Prostate gland (tissue), 2 donors: Measurements from ENCODE around the gene PIK3IP1. TPM values are rescaled to one million over a fixed set of nuclear protein-coding genes. Genes with fewer than 3 reads are reported as not detected.
A peak's percentile ranks its signal among the peaks of the same experiment; 100 is the strongest.

Source experiments
- DNase-seq: peaks from one replicate; pipeline ENCODE4 v3.0.0-alpha.2; 2019; ENCODE audit warnings: low spot score
- H3K27ac ChIP-seq, 2 donors: fragments of 200-600 bp; sonication (generic); 2 replicates each; pipeline ENCODE4 v1.5.1; 2017 to 2019
- H3K27me3 ChIP-seq: fragments of 200-600 bp; sonication (generic); replicated peaks from 2 replicates; pipeline ENCODE4 v1.5.1; 2019; ENCODE audit not compliant: insufficient read depth
- H3K36me3 ChIP-seq, 2 donors: fragments of 200-600 bp; sonication (generic); 1 replicate in 1 of 2; 2 replicates in 1 of 2; pipeline versions ENCODE4 v1.5.1 to v1.8.1; 2017 to 2019
- H3K4me1 ChIP-seq: fragments of 200-600 bp; sonication (generic); replicated peaks from 2 replicates; pipeline ENCODE4 v1.5.1; 2019
- H3K4me3 ChIP-seq, 2 donors: fragments of 200-600 bp; sonication (generic); 2 replicates each; pipeline ENCODE4 v1.5.1; 2017 to 2019
- H3K9me3 ChIP-seq: fragments of 200-600 bp; sonication (generic); 2 replicates; pipeline ENCODE4 v1.5.1; 2017
- POLR2A ChIP-seq: fragments of 450-650 bp; IDR thresholded peaks from one replicate; pipeline ENCODE4 v1.6.1; 2016; ENCODE audit warnings: antibody characterized with exemption, mild to moderate bottlenecking
- POLR2AphosphoS5 ChIP-seq: sonication (generic); formaldehyde crosslinking; IDR thresholded peaks from one replicate; pipeline ENCODE4 v1.6.1; 2017; ENCODE audit warnings: antibody characterized with exemption
- WGBS: methylation state at CpG from one replicate; pipeline ENCODE4 v1.1.5; 2018; 5-methylcytosine and 5-hydroxymethylcytosine counted together
- intact Hi-C: fragments of 100-400 bp; cut with DNase I; formaldehyde crosslinking; loops from one replicate; pipeline ENCODE4 v1.14.2; 2022
- total RNA-seq, 2 donors: library from RNA; depleted of rRNA; stranded (reverse); fragments of >200 nt; gene quantifications; one replicate each; pipeline ENCODE4 v1.1.0, GENCODE V29; 2016
- TF ChIP-seq, protein P1 (sequence below), 4 experiments: fragments of 200-600 bp in 2 of 4; fragments of 450-650 bp in 2 of 4; sonication (generic) in 2 of 4; IDR thresholded peaks; 1 replicate in 3 of 4; 2 replicates in 1 of 4; pipeline ENCODE4 v1.5.1; 2016 to 2019; ENCODE audit warnings: antibody characterized with exemption in 4 of 4, mild to moderate bottlenecking in 2 of 4, moderate library complexity in 2 of 4

PIK3IP1 gene
- total RNA-seq, 2 donors from 2014 or later, result 25.6 to 124 TPM

DNA sequence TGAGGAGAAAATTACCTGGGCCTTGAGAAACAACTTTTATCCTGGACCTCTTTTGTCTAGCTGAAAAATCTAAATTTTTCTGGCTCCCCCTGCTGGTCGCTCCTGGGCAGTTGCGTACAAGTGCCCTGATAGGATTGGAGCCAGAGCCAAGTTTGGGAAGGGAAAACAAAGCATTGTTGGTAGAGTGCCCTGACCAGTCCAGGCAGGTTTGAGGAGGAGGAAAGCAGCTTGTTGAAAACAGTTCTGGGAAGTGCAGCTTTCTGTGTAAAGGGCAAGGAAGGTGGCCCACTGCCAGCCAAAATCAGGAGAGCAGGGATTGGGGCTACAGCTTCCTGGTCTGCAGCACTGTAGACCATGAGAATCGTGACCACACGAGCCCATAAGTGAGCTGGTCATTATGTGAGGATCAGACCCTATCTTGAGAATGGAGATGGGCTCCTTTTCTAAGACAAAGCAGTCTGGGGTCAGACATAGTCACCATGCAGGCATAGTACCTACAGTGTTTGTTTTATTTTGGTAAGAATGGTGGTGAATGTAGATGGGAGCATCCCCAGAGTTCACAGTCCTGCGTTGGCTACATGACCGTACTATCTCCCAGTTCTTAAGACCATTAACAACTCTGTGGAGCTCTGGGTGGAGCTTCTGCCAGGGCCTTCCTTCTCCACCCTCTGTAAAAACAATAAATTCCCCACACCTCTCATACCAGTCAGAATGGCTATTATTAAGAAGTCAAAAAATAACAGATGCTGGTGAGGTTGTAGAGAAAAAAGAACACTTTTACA lies 21.3 kb upstream of the PIK3IP1 start:
- peaks cover 3% of the 10 kb centered on the region for H3K4me1 ChIP-seq
- DNase-seq, result peak; percentile 96
- no peak overlapping the region for H3K4me3 ChIP-seq
- H3K27me3 ChIP-seq, result no peaks in the 10 kb centered on the region
- WGBS, result 17% methylated on average over 6 of the region's 6 CpGs
- TF ChIP-seq POLR2A (no peak), POLR2AphosphoS5 (peak; percentile 99)
- TF ChIP-seq, protein P1, sequence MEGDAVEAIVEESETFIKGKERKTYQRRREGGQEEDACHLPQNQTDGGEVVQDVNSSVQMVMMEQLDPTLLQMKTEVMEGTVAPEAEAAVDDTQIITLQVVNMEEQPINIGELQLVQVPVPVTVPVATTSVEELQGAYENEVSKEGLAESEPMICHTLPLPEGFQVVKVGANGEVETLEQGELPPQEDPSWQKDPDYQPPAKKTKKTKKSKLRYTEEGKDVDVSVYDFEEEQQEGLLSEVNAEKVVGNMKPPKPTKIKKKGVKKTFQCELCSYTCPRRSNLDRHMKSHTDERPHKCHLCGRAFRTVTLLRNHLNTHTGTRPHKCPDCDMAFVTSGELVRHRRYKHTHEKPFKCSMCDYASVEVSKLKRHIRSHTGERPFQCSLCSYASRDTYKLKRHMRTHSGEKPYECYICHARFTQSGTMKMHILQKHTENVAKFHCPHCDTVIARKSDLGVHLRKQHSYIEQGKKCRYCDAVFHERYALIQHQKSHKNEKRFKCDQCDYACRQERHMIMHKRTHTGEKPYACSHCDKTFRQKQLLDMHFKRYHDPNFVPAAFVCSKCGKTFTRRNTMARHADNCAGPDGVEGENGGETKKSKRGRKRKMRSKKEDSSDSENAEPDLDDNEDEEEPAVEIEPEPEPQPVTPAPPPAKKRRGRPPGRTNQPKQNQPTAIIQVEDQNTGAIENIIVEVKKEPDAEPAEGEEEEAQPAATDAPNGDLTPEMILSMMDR (IDR thresholded peaks at IDR 0.05), result peak; percentile 84 to 95 (median 92)
- H3K27ac ChIP-seq, result peak overlapping the region; percentile 82 to 83
- intact Hi-C loops, result no loop called here
- no peaks in the 10 kb centered on the region for H3K9me3 ChIP-seq
- no peaks in the 10 kb centered on the region for H3K36me3 ChIP-seq

DNA sequence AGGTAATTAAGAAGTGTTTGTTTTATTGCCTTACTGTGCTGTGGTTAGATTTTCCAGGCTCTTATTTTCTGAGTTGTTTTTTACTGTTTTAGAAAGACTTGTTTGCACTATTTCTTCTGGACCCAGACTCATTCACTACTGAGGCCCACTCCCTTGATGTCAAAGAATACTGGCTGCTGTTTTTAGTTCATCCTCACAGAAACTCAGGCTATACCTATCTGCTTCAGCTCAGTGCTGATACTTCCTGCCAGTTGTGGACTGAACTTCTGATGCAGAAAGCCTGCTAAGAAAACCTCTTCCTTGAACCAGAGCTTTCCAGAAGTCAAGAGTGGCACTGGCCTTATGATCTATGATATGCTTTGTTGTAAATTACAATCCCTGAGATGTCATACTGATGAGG lies 15.9 kb upstream of the PIK3IP1 start:
- H3K27me3 ChIP-seq, result no peaks in the 10 kb centered on the region
- H3K36me3 ChIP-seq, result no peaks in the 10 kb centered on the region
- DNase-seq, result no peak
- intact Hi-C loops, result no loop called here
- H3K4me1 ChIP-seq, result peaks cover 3% of the 10 kb centered on the region
- H3K9me3 ChIP-seq, result no peaks in the 10 kb centered on the region
- TF ChIP-seq POLR2AphosphoS5, result no peak
- no peak for TF ChIP-seq POLR2A
- TF ChIP-seq, protein P1 (IDR thresholded peaks at IDR 0.05), result no peak
- no peak overlapping the region for H3K4me3 ChIP-seq
- no peak overlapping the region for H3K27ac ChIP-seq

DNA sequence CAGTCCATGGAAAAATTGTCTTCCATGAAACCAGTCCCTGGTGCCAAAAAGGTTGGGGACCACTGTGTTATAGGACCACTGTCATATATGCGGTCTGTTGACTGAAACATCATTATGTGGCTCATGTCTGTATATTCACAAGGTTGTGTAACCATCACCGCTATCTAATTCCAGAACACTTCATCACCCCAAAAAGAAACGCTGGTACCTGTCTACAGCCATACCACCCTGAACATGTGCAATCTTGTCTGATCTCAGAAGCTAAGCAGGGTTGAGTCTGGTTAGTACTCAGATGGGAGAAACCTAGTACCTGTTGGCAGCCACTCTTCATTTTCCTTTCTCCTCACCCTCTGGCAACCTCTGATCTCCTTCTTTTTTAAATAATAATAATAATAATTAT lies 12.9 kb upstream of the PIK3IP1 start:
- no peak for DNase-seq
- TF ChIP-seq, protein P1 (IDR thresholded peaks at IDR 0.05), result no peak
- TF ChIP-seq POLR2AphosphoS5 (no peak), POLR2A (no peak)

DNA sequence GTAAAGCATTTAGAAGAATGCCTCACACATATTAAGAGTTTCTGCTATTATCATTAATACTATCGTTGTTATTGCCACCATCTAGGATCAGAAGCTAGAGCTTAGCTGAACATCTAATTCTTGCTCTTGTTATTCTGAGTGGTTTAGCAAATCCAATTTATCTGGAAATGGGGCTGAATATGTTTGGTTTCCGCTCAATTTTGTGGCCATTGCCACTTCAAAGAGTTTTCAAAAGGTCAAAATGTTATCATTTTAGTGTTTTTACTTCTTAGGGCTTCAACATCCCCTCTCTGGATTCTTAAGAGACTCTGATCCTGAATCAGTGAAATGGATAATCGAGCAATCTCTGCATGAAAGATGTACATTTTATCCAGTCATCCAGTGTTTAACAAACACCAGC lies 10.2 kb upstream of the PIK3IP1 start:
- Histone ChIP-seq H3K36me3 (no peaks in the 10 kb centered on the region), H3K4me3 (no peak overlapping the region), H3K27me3 (no peaks in the 10 kb centered on the region), H3K4me1 (no peaks in the 10 kb centered on the region), H3K9me3 (no peaks in the 10 kb centered on the region), H3K27ac (no peak overlapping the region)
- intact Hi-C loops, result no loop called here
- WGBS, result 93% methylated on average over 3 of the region's 3 CpGs
- no peak for DNase-seq
- no peak for TF ChIP-seq POLR2A
- TF ChIP-seq POLR2AphosphoS5, result no peak
- TF ChIP-seq, protein P1 (IDR thresholded peaks at IDR 0.05), result no peak

More for the DNA sequence above, 12.9 kb upstream of the PIK3IP1 start:
- H3K27ac ChIP-seq, result no peak overlapping the region
- H3K4me3 ChIP-seq, result no peak overlapping the region
- H3K9me3 ChIP-seq, result no peaks in the 10 kb centered on the region
- no peaks in the 10 kb centered on the region for H3K36me3 ChIP-seq
- H3K4me1 ChIP-seq, result no peaks in the 10 kb centered on the region
- H3K27me3 ChIP-seq, result no peaks in the 10 kb centered on the region
- WGBS, result 71% methylated on average over 3 of the region's 3 CpGs
- intact Hi-C loops, result no loop called here

DNA sequence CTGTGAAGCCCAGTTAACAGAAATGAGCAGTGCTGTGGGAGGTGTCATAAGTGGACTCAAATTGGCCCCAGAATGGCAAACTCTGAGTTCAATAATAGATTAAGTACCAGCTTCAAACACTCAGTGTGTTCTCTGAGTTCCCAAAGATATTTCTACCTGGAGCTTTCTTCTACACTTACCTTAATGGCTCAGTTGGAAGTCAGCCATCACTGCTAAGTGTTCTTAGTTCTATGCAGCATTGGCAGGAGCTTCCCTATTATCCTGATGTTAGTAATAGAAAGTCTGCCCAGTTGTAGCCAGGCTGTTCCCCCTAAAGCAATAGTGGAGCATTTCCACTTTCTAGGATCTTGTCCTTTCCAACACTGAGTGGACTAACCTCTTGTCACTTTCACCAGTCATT lies 9.7 kb upstream of the PIK3IP1 start:
- intact Hi-C loops, result no loop called here
- Histone ChIP-seq H3K27ac (no peak overlapping the region), H3K9me3 (no peaks in the 10 kb centered on the region), H3K27me3 (no peaks in the 10 kb centered on the region), H3K4me3 (no peak overlapping the region), H3K36me3 (no peaks in the 10 kb centered on the region), H3K4me1 (no peaks in the 10 kb centered on the region)
- no peak for TF ChIP-seq POLR2AphosphoS5
- TF ChIP-seq, protein P1 (IDR thresholded peaks at IDR 0.05), result no peak
- no peak for TF ChIP-seq POLR2A
- peak; percentile 48 for DNase-seq
